GM18867 (cell line): ENCODE measurements around the gene BRINP1.

Experiments used
- ATAC-seq: cut with Tn5 transposase; IDR thresholded peaks from one replicate; pipeline ENCODE4 v1.9.1; 2021; ENCODE audit warnings: mild to moderate bottlenecking, moderate library complexity; ENCODE audit not compliant: unreplicated experiment

The BRINP1 gene

GRCh38 chr9:119343059-119343990 lies 25.9 kb downstream of the BRINP1 start:
- ATAC-seq: no peak

GRCh38 chr9:119339056-119339455 lies 30.2 kb downstream of the BRINP1 start:
- ATAC-seq: no peak

GRCh38 chr9:119337573-119337972 lies 31.7 kb downstream of the BRINP1 start:
- no peak for ATAC-seq

- no peak for ATAC-seq
Measured at GRCh38 chr9:119334745-119335144, 34.5 kb downstream of the BRINP1 start.

GRCh38 chr9:119333507-119334229 lies 35.6 kb downstream of the BRINP1 start:
- no peak for ATAC-seq

- ATAC-seq: no peak
Measured at GRCh38 chr9:119332522-119332921, 36.7 kb downstream of the BRINP1 start.

GRCh38 chr9:119322184-119322583 lies 47.1 kb downstream of the BRINP1 start:
- ATAC-seq: no peak

GRCh38 chr9:119318371-119318770 lies 50.9 kb downstream of the BRINP1 start:
- no peak for ATAC-seq

GRCh38 chr9:119313846-119314245 lies 55.4 kb downstream of the BRINP1 start:
- no peak for ATAC-seq

GRCh38 chr9:119310741-119311140 lies 58.5 kb downstream of the BRINP1 start:
- ATAC-seq: no peak

GRCh38 chr9:119307471-119307870 lies 61.8 kb downstream of the BRINP1 start:
- ATAC-seq: no peak

GRCh38 chr9:119304555-119304954 lies 64.7 kb downstream of the BRINP1 start:
- ATAC-seq: no peak

- no peak for ATAC-seq
Measured at GRCh38 chr9:119302988-119303698, 66.1 kb downstream of the BRINP1 start.

GRCh38 chr9:119298076-119298853 lies 71.0 kb downstream of the BRINP1 start:
- ATAC-seq: peak; percentile 91

- ATAC-seq: no peak
Measured at GRCh38 chr9:119291554-119291953, 77.7 kb downstream of the BRINP1 start.

- peak; percentile 95 for ATAC-seq
Measured at GRCh38 chr9:119289740-119290433, 79.3 kb downstream of the BRINP1 start.

GRCh38 chr9:119284587-119285337 lies 84.5 kb downstream of the BRINP1 start:
- ATAC-seq: no peak

GRCh38 chr9:119284118-119284517 lies 85.1 kb downstream of the BRINP1 start:
- no peak for ATAC-seq

GRCh38 chr9:119283078-119283794 lies 86.0 kb downstream of the BRINP1 start:
- ATAC-seq: no peak
